AG20443 (cell line): Measurements from ENCODE around the gene TBK1.
A peak's percentile ranks its signal among the peaks of the same experiment; 100 is the strongest.

Experiments used
- DNase-seq: peaks from one replicate; pipeline ENCODE4 v3.0.0; 2012; ENCODE audit warnings: low spot score, mixed read lengths

The TBK1 gene

GRCh38 chr12:64452559-64453329 is 824 bp downstream of the TBK1 start:
- DNase-seq: peak; percentile 65

GRCh38 chr12:64455506-64455905 is 3.6 kb downstream of the TBK1 start:
- no peak for DNase-seq

- no peak for DNase-seq
Observed at GRCh38 chr12:64456119-64456518, 4.2 kb downstream of the TBK1 start.

- DNase-seq: no peak
Observed at GRCh38 chr12:64457032-64457431, 5.1 kb downstream of the TBK1 start.

GRCh38 chr12:64457466-64457865 is 5.5 kb downstream of the TBK1 start:
- no peak for DNase-seq

- DNase-seq: no peak
Observed at GRCh38 chr12:64457923-64458322, 6.0 kb downstream of the TBK1 start.

GRCh38 chr12:64459394-64459891 is 7.5 kb downstream of the TBK1 start:
- peak; percentile 17 for DNase-seq

GRCh38 chr12:64461634-64462414 is 9.9 kb downstream of the TBK1 start:
- DNase-seq: peak; percentile 77

- DNase-seq: no peak
Observed at GRCh38 chr12:64466178-64466577, 14.3 kb downstream of the TBK1 start.

GRCh38 chr12:64468966-64469365 is 17.0 kb downstream of the TBK1 start:
- DNase-seq: no peak

- no peak for DNase-seq
Observed at GRCh38 chr12:64469455-64470142, 17.7 kb downstream of the TBK1 start.

GRCh38 chr12:64470495-64470894 is 18.6 kb downstream of the TBK1 start:
- DNase-seq: no peak

GRCh38 chr12:64473176-64473575 is 21.3 kb downstream of the TBK1 start:
- DNase-seq: no peak

GRCh38 chr12:64475518-64475917 is 23.6 kb downstream of the TBK1 start:
- DNase-seq: no peak

GRCh38 chr12:64476844-64477243 is 24.9 kb downstream of the TBK1 start:
- no peak for DNase-seq

GRCh38 chr12:64478661-64479060 is 26.7 kb downstream of the TBK1 start:
- no peak for DNase-seq

- DNase-seq: peak; percentile 15
Observed at GRCh38 chr12:64480148-64480547, 28.2 kb downstream of the TBK1 start.

GRCh38 chr12:64486657-64487056 is 34.7 kb downstream of the TBK1 start:
- no peak for DNase-seq

GRCh38 chr12:64491718-64492117 is 39.8 kb downstream of the TBK1 start:
- no peak for DNase-seq

GRCh38 chr12:64493513-64493912 is 41.6 kb downstream of the TBK1 start:
- DNase-seq: no peak

- no peak for DNase-seq
Observed at GRCh38 chr12:64494998-64495729, 43.2 kb downstream of the TBK1 start.

- no peak for DNase-seq
Observed at GRCh38 chr12:64496839-64497400, 45.0 kb downstream of the TBK1 start.
